Right atrium auricular region (tissue), 2 donors: ENCODE measurements around the gene SH3BP5L. TPM values are rescaled to one million over a fixed set of nuclear protein-coding genes. Genes with fewer than 3 reads are reported as not detected.

Experiments
- DNase-seq: peaks from one replicate; pipeline ENCODE4 v3.0.0-alpha.2; 2019; ENCODE audit warnings: low spot score
- H3K27ac ChIP-seq, 2 donors: fragments of 200-600 bp; sonication (generic); 1 replicate in 1 of 2; 2 replicates in 1 of 2; pipeline ENCODE4 v1.5.1; 2016 to 2019
- H3K27me3 ChIP-seq, 2 donors: fragments of 200-600 bp; sonication (generic); one replicate each; pipeline versions ENCODE4 v1.5.1 to v1.6.0; 2017 to 2019
- H3K36me3 ChIP-seq: fragments of 200-600 bp; sonication (generic); one replicate; pipeline ENCODE4 v1.5.1; 2016
- H3K4me1 ChIP-seq, 2 donors: fragments of 200-600 bp; sonication (generic); one replicate each; pipeline versions ENCODE4 v1.5.1 to v1.6.0; 2017 to 2019
- H3K4me3 ChIP-seq, 2 donors: fragments of 200-600 bp; sonication (generic); 1 replicate in 1 of 2; 2 replicates in 1 of 2; pipeline ENCODE4 v1.5.1; 2017 to 2019; ENCODE audit warnings: mild to moderate bottlenecking in 1 of 2, moderate library complexity in 1 of 2
- H3K9me3 ChIP-seq, 2 donors: fragments of 200-600 bp; sonication (generic); one replicate each; pipeline ENCODE4 v1.5.1; 2019
- CTCF ChIP-seq, 2 donors: fragments of 200-600 bp; sonication (generic); IDR thresholded peaks; one replicate each; pipeline ENCODE4 v1.5.1; 2019; ENCODE audit warnings: antibody characterized with exemption in 2 of 2
- total RNA-seq, 2 donors: library from RNA; depleted of rRNA; stranded (reverse); fragments of >200 nt; gene quantifications; one replicate each; pipeline ENCODE4 v1.1.0, GENCODE V29; 2016

Gene SH3BP5L
- total RNA-seq, 2 donors from 2014 or later = 13.6 to 18.5 TPM

GRCh38 chr1:248853663-248854375, 28.1 kb upstream of the SH3BP5L start:
- no peak overlapping the region for H3K4me3 ChIP-seq
- peak; percentile 46 for DNase-seq
- H3K36me3 ChIP-seq = peaks cover 37% of the 10 kb centered on the region
- peaks cover 0 to 16% of the 10 kb centered on the region in 2 donors for H3K4me1 ChIP-seq
- H3K9me3 ChIP-seq = no peaks in the 10 kb centered on the region
- TF ChIP-seq CTCF (IDR thresholded peaks at IDR 0.05) = no peak
- no peaks in the 10 kb centered on the region for H3K27me3 ChIP-seq
- no peak overlapping the region for H3K27ac ChIP-seq

- Histone ChIP-seq H3K27me3 (no peaks in the 10 kb centered on the region), H3K4me1 (peaks cover 0 to 6% of the 10 kb centered on the region in 2 donors), H3K36me3 (peaks cover 47% of the 10 kb centered on the region), H3K9me3 (no peaks in the 10 kb centered on the region), H3K4me3 (no peak overlapping the region), H3K27ac (no peak overlapping the region)
- peak; percentile 58 for DNase-seq
- TF ChIP-seq CTCF (IDR thresholded peaks at IDR 0.05) = no peak
These were observed 27.0 kb upstream of the SH3BP5L start for GRCh38 chr1:248852481-248853405.

- Histone ChIP-seq H3K9me3 (no peaks in the 10 kb centered on the region), H3K4me3 (no peak overlapping the region), H3K4me1 (no peaks in the 10 kb centered on the region), H3K27me3 (no peaks in the 10 kb centered on the region), H3K36me3 (peaks cover 61% of the 10 kb centered on the region), H3K27ac (no peak overlapping the region)
- peak; percentile 38 for DNase-seq
- no peak for TF ChIP-seq CTCF (IDR thresholded peaks at IDR 0.05)
These were observed 25.7 kb upstream of the SH3BP5L start for GRCh38 chr1:248851390-248851789.

GRCh38 chr1:248850536-248851251, 25.0 kb upstream of the SH3BP5L start:
- TF ChIP-seq CTCF (IDR thresholded peaks at IDR 0.05) = no peak
- Histone ChIP-seq H3K36me3 (peaks cover 68% of the 10 kb centered on the region), H3K4me3 (no peak overlapping the region), H3K9me3 (no peaks in the 10 kb centered on the region), H3K27me3 (no peaks in the 10 kb centered on the region), H3K4me1 (no peaks in the 10 kb centered on the region), H3K27ac (no peak overlapping the region)
- DNase-seq = peak; percentile 54

GRCh38 chr1:248850124-248850523, 24.4 kb upstream of the SH3BP5L start:
- H3K4me1 ChIP-seq = no peaks in the 10 kb centered on the region
- H3K4me3 ChIP-seq = no peak overlapping the region
- peaks cover 74% of the 10 kb centered on the region for H3K36me3 ChIP-seq
- peak; percentile 53 for DNase-seq
- no peaks in the 10 kb centered on the region for H3K27me3 ChIP-seq
- H3K9me3 ChIP-seq = no peaks in the 10 kb centered on the region
- H3K27ac ChIP-seq = no peak overlapping the region
- TF ChIP-seq CTCF (IDR thresholded peaks at IDR 0.05) = no peak
